Activated T-helper 9 cell treated with anti-CD3 and anti-CD28 coated beads, Interleukin-2, amount 50 U/mL, for 16 hours (primary cell): ENCODE results near the gene CDKL2.

Source experiments
- DNase-seq: peaks from one replicate; pipeline ENCODE4 v3.0.0-alpha.2; 2020; ENCODE audit warnings: low read depth

Gene CDKL2

GRCh38 chr4:75639124-75639695, 8.9 kb upstream of the CDKL2 start:
- no peak for DNase-seq

GRCh38 chr4:75637827-75638226, 7.5 kb upstream of the CDKL2 start:
- DNase-seq, result no peak

- no peak for DNase-seq
Observed at GRCh38 chr4:75637176-75637575, 6.8 kb upstream of the CDKL2 start.

- DNase-seq, result no peak
Observed at GRCh38 chr4:75634951-75635350, 4.6 kb upstream of the CDKL2 start.

- DNase-seq, result no peak
Observed at GRCh38 chr4:75634281-75634680, 4.0 kb upstream of the CDKL2 start.

GRCh38 chr4:75633846-75634245, 3.5 kb upstream of the CDKL2 start:
- no peak for DNase-seq

- DNase-seq, result no peak
Observed at GRCh38 chr4:75630937-75631329, 605 bp upstream of the CDKL2 start.

- DNase-seq, result no peak
Observed at GRCh38 chr4:75629239-75629638, 1.1 kb downstream of the CDKL2 start.

GRCh38 chr4:75623026-75623425, 7.3 kb downstream of the CDKL2 start:
- no peak for DNase-seq

- no peak for DNase-seq
Observed at GRCh38 chr4:75621715-75622114, 8.6 kb downstream of the CDKL2 start.

GRCh38 chr4:75612306-75612705, 18.0 kb downstream of the CDKL2 start:
- no peak for DNase-seq

- DNase-seq, result no peak
Observed at GRCh38 chr4:75605928-75606327, 24.4 kb downstream of the CDKL2 start.

- no peak for DNase-seq
Observed at GRCh38 chr4:75599647-75600046, 30.7 kb downstream of the CDKL2 start.

GRCh38 chr4:75598390-75598789, 31.9 kb downstream of the CDKL2 start:
- no peak for DNase-seq

GRCh38 chr4:75596061-75596460, 34.3 kb downstream of the CDKL2 start:
- DNase-seq, result no peak

- DNase-seq, result no peak
Observed at GRCh38 chr4:75593393-75593792, 36.9 kb downstream of the CDKL2 start.

- no peak for DNase-seq
Observed at GRCh38 chr4:75584067-75584466, 46.3 kb downstream of the CDKL2 start.

- no peak for DNase-seq
Observed at GRCh38 chr4:75567725-75568124, 62.6 kb downstream of the CDKL2 start.

- DNase-seq, result no peak
Observed at GRCh38 chr4:75566911-75567310, 63.4 kb downstream of the CDKL2 start.

- no peak for DNase-seq
Observed at GRCh38 chr4:75565481-75565880, 64.8 kb downstream of the CDKL2 start.

- no peak for DNase-seq
Observed at GRCh38 chr4:75564023-75564422, 66.3 kb downstream of the CDKL2 start.

GRCh38 chr4:75561789-75562188, 68.5 kb downstream of the CDKL2 start:
- DNase-seq, result no peak

GRCh38 chr4:75557696-75558095, 72.6 kb downstream of the CDKL2 start:
- no peak for DNase-seq

GRCh38 chr4:75555294-75556164, 74.8 kb downstream of the CDKL2 start, which contains the start of gene ODAPH:
Gene ODAPH, plus strand, starts transcription at chr4:75556066. Its CDS starts 17 bp downstream, at chr4:75556083.
- DNase-seq, result peak; percentile 19
